IMR-90 (cell line): ENCODE data around the gene TRAF1. TPM values are rescaled to one million over a fixed set of nuclear protein-coding genes. Genes with fewer than 3 reads are reported as not detected.

Experiments
- ATAC-seq: fragments of 200-7000 bp; cut with Tn5 transposase; 2 replicates; pipeline ENCODE4 v1.9.1; 2020; ENCODE audit warnings: low read depth, mild to moderate bottlenecking, moderate library complexity
- BruUV-seq: library from RNA; stranded (reverse); fragments of 400-500 nt; replicated peaks from 2 replicates; lab custom pipeline; 2021; lab: Mats Ljungman, UMichigan
- CTCF ChIA-PET: fragments of 300-600 bp; formaldehyde crosslinking; extraction: SDS; loops from one replicate; lab custom pipeline; 2021; ENCODE audit warnings: antibody characterized with exemption; lab: Yijun Ruan, JAX
- POLR2A ChIA-PET: fragments of 300-600 bp; sonication (Branson Sonifier 250); formaldehyde crosslinking; loops from one replicate; lab custom pipeline; 2022; ENCODE audit warnings: antibody characterized with exemption; ENCODE audit not compliant: unreplicated experiment; lab: Charles Lee
- DNase-seq: peaks from one replicate; pipeline ENCODE4 v3.0.0; 2013
- H2AFZ ChIP-seq: replicated peaks from 2 replicates; pipeline ENCODE3; 2013; ENCODE audit warnings: low read length, mild to moderate bottlenecking; ENCODE audit not compliant: poor library complexity
- H2AK5ac ChIP-seq: 2 replicates; pipeline ENCODE4 v1.6.1; 2013; ENCODE audit warnings: low read depth, low read length, inconsistent platforms
- H2AK9ac ChIP-seq: replicated peaks from 2 replicates; pipeline ENCODE3; 2013; ENCODE audit warnings: mild to moderate bottlenecking, low read depth, low read length, moderate library complexity; ENCODE audit not compliant: poor library complexity
- H2BK120ac ChIP-seq: 2 replicates; pipeline ENCODE4 v1.6.1; 2013; ENCODE audit warnings: low read depth, low read length, inconsistent platforms
- H2BK15ac ChIP-seq: 3 replicates; pipeline ENCODE4 v1.6.1; 2013; ENCODE audit warnings: low read depth, low read length, inconsistent platforms
- H2BK20ac ChIP-seq: 2 replicates; pipeline ENCODE4 v1.6.1; 2013; ENCODE audit warnings: low read depth, mild to moderate bottlenecking, inconsistent platforms, low read length, moderate library complexity
- H2BK5ac ChIP-seq: 2 replicates; pipeline ENCODE4 v1.6.1; 2013; ENCODE audit warnings: mild to moderate bottlenecking, low read depth, low read length, inconsistent platforms; ENCODE audit not compliant: poor library complexity, severe bottlenecking
- H3K14ac ChIP-seq: replicated peaks from 2 replicates; pipeline ENCODE4 v1.6.1; 2013; ENCODE audit warnings: low read depth, low read length, inconsistent platforms
- H3K18ac ChIP-seq: 2 replicates; pipeline ENCODE4 v1.6.1; 2013; ENCODE audit warnings: low read depth, low read length, control low read depth
- H3K23ac ChIP-seq: 2 replicates; pipeline ENCODE4 v1.6.1; 2013; ENCODE audit warnings: low read depth, low read length, inconsistent platforms
- H3K27ac ChIP-seq: 2 replicates; pipeline ENCODE4 v1.5.1; 2013; ENCODE audit warnings: mild to moderate bottlenecking, control low read depth, low read length; ENCODE audit not compliant: insufficient read depth
- H3K27me3 ChIP-seq: 2 replicates; pipeline ENCODE4 v1.6.1; 2013; ENCODE audit warnings: low read length; ENCODE audit not compliant: control insufficient read depth, insufficient read depth
- H3K36me3 ChIP-seq: 2 replicates; pipeline ENCODE4 v1.6.1; 2013; ENCODE audit warnings: low read length, mixed read lengths; ENCODE audit not compliant: control insufficient read depth, insufficient read depth
- H3K4ac ChIP-seq: 2 replicates; pipeline ENCODE4 v1.6.1; 2013; ENCODE audit warnings: low read depth, low read length, inconsistent platforms
- H3K4me1 ChIP-seq: 2 replicates; pipeline ENCODE4 v1.6.1; 2013; ENCODE audit warnings: low read length, mixed read lengths; ENCODE audit not compliant: control insufficient read depth, insufficient read depth
- H3K4me2 ChIP-seq: 2 replicates; pipeline ENCODE4 v1.6.1; 2013; ENCODE audit warnings: low read depth, mild to moderate bottlenecking, control low read depth, low read length, moderate library complexity
- H3K4me3 ChIP-seq: 2 replicates; pipeline ENCODE4 v1.5.1; 2013; ENCODE audit warnings: low read depth, mild to moderate bottlenecking, control low read depth, low read length, moderate library complexity; ENCODE audit not compliant: insufficient read depth
- H3K56ac ChIP-seq: 2 replicates; pipeline ENCODE4 v1.6.1; 2013; ENCODE audit warnings: low read length, inconsistent platforms; ENCODE audit not compliant: insufficient read depth; ENCODE audit errors: extremely low read depth
- H3K79me1 ChIP-seq, 2 experiments: 2 replicates each; pipeline ENCODE4 v1.6.1; 2013; ENCODE audit warnings: low read length in 2 of 2, inconsistent platforms in 1 of 2, low read depth in 1 of 2
- H3K9ac ChIP-seq: 2 replicates; pipeline ENCODE4 v1.6.1; 2013; ENCODE audit warnings: low read depth, low read length, control low read depth
- H3K9me1 ChIP-seq: 2 replicates; pipeline ENCODE4 v1.6.1; 2013; ENCODE audit warnings: low read length, inconsistent platforms; ENCODE audit not compliant: insufficient read depth
- H3K9me3 ChIP-seq: 2 replicates; pipeline ENCODE4 v1.6.1; 2013; ENCODE audit warnings: low read length; ENCODE audit not compliant: control insufficient read depth, insufficient read depth
- H4K20me1 ChIP-seq: 2 replicates; pipeline ENCODE4 v1.6.1; 2013; ENCODE audit warnings: low read length, inconsistent platforms; ENCODE audit not compliant: insufficient read depth
- H4K5ac ChIP-seq: 2 replicates; pipeline ENCODE4 v1.6.1; 2013; ENCODE audit warnings: mild to moderate bottlenecking, low read depth, low read length, control low read depth
- H4K8ac ChIP-seq, 2 experiments: 2 replicates each; pipeline ENCODE4 v1.6.1; 2013; ENCODE audit warnings: low read depth in 2 of 2, low read length in 2 of 2, control low read depth in 1 of 2, inconsistent platforms in 1 of 2
- H4K91ac ChIP-seq: 2 replicates; pipeline ENCODE4 v1.6.1; 2013; ENCODE audit warnings: low read depth, low read length, inconsistent platforms; ENCODE audit not compliant: insufficient read depth
- BHLHE40 ChIP-seq: fragments of 150-350 bp; IDR thresholded peaks from 2 replicates; pipeline ENCODE4 v1.6.1; 2016; ENCODE audit warnings: mild to moderate bottlenecking, low read depth, low read length
- CEBPB ChIP-seq: IDR thresholded peaks from 2 replicates; pipeline ENCODE4 v1.6.1; 2012; ENCODE audit warnings: low read depth, low read length, improper control_type of control experiment
- CHD1 ChIP-seq: IDR thresholded peaks from 2 replicates; pipeline ENCODE4 v1.6.1; 2012; ENCODE audit warnings: low read depth, low read length, improper control_type of control experiment
- FOS ChIP-seq: fragments of 150-350 bp; IDR thresholded peaks from 2 replicates; pipeline ENCODE4 v1.6.1; 2016; ENCODE audit warnings: low read depth, low read length
- MAFK ChIP-seq: IDR thresholded peaks from 2 replicates; pipeline ENCODE4 v1.6.1; 2012; ENCODE audit warnings: low read depth, low read length, improper control_type of control experiment
- MAZ ChIP-seq: IDR thresholded peaks from 2 replicates; pipeline ENCODE4 v1.6.1; 2012; ENCODE audit warnings: low read depth, mild to moderate bottlenecking, low read length, improper control_type of control experiment, moderate library complexity, borderline replicate concordance
- MXI1 ChIP-seq: IDR thresholded peaks from 2 replicates; pipeline ENCODE4 v1.6.1; 2012; ENCODE audit warnings: low read depth, mild to moderate bottlenecking, low read length, moderate library complexity, borderline replicate concordance
- NFE2L2 ChIP-seq: fragments of 150-350 bp; IDR thresholded peaks from 2 replicates; pipeline ENCODE4 v1.6.1; 2016; ENCODE audit warnings: low read depth, mild to moderate bottlenecking, low read length
- POLR2A ChIP-seq: IDR thresholded peaks from 2 replicates; pipeline ENCODE4 v1.6.1; 2012; ENCODE audit warnings: mild to moderate bottlenecking, low read depth, low read length
- RAD21 ChIP-seq: IDR thresholded peaks from 2 replicates; pipeline ENCODE4 v1.6.1; 2012; ENCODE audit warnings: low read length, improper control_type of control experiment
- RCOR1 ChIP-seq: IDR thresholded peaks from 2 replicates; pipeline ENCODE4 v1.6.1; 2012; ENCODE audit warnings: mild to moderate bottlenecking, low read length, improper control_type of control experiment; ENCODE audit not compliant: insufficient replicate concordance
- RFX5 ChIP-seq: IDR thresholded peaks from 2 replicates; pipeline ENCODE4 v1.8.0; 2012; ENCODE audit warnings: low read depth, mild to moderate bottlenecking, low read length, moderate library complexity
- SMC3 ChIP-seq: fragments of 150-350 bp; IDR thresholded peaks from 2 replicates; pipeline ENCODE4 v1.6.1; 2016; ENCODE audit warnings: low read depth, mild to moderate bottlenecking, antibody characterized with exemption, low read length, moderate library complexity
- WGBS, 2 experiments: methylation state at CpG; one replicate each; pipeline versions ENCODE4 v1.1.5 to v1.1.7; 2013; ENCODE audit warnings: missing lambda C conversion rate in 2 of 2; ENCODE audit not compliant: insufficient read length in 1 of 2; ENCODE audit errors: extremely low coverage in 2 of 2; 5-methylcytosine and 5-hydroxymethylcytosine counted together
- dilution Hi-C: fragments of 300-500 bp; cut with HindIII; formaldehyde crosslinking; loops from one replicate; pipeline ENCODE4 v1.14.3; 2018; ENCODE audit warnings: low sequenced_read_pairs; ENCODE audit not compliant: unreplicated experiment
- in situ Hi-C: fragments of 300-500 bp; cut with MboI; formaldehyde crosslinking; loops from 3 replicates; pipeline ENCODE4 v1.14.3; 2019; ENCODE audit warnings: low sequenced_read_pairs, inconsistent platforms, mixed read lengths
- intact Hi-C: fragments of 100-400 bp; cut with micrococcal nuclease; formaldehyde crosslinking; loops from 2 replicates; pipeline ENCODE4 v1.10.0; 2022
- polyA plus RNA-seq, 3 experiments: library from polyadenylated mRNA; depleted of rRNA; stranded (reverse); fragments of >200 nt; gene quantifications; 2 replicates each; pipeline ENCODE4 v1.2.3, GENCODE V29; 2012; ENCODE audit warnings: low replicate concordance in 1 of 3
- total RNA-seq: library from RNA; depleted of rRNA; stranded (reverse); fragments of >200 nt; gene quantifications from 2 replicates; pipeline ENCODE4 v1.2.3, GENCODE V29; 2012
- TF ChIP-seq, protein P1 (sequence below): conservative IDR thresholded peaks from 2 replicates; pipeline ENCODE4 v1.5.1; 2012; ENCODE audit warnings: mild to moderate bottlenecking, low read depth, low read length, improper control_type of control experiment
- TF ChIP-seq, protein P2 (sequence below): fragments of 150-350 bp; IDR thresholded peaks from 2 replicates; pipeline ENCODE4 v1.6.1; 2016; ENCODE audit warnings: low read depth, mild to moderate bottlenecking, low read length, moderate library complexity, borderline replicate concordance
- TF ChIP-seq, protein P3 (sequence below): fragments of 150-350 bp; IDR thresholded peaks from 2 replicates; pipeline ENCODE4 v1.6.1; 2017; ENCODE audit warnings: mild to moderate bottlenecking, antibody characterized with exemption, low read length, low read depth

TRAF1 gene
- total and polyA plus RNA-seq, 2 of the 4 experiments (the other 2 are of a cell fraction): 3.9 to 4.1 TPM

GRCh38 chr9:120914396-120914795 lies 12.2 kb downstream of the TRAF1 start:
- no peak overlapping the region for H4K8ac ChIP-seq
- WGBS, 2 experiments: 79% methylated on average over 3 of the region's 3 CpGs; no CpG with 5 or more reads in 1 of the 2 experiments
- no peak overlapping the region for H2BK120ac ChIP-seq
- H3K9me3 ChIP-seq: 0 out of 2 replicates have a peak, but pooled peaks cover 2% of the 10 kb centered on the region
- no peak overlapping the region for H3K56ac ChIP-seq
- H2AK9ac ChIP-seq: no peak overlapping the region
- H3K4me1 ChIP-seq: peaks cover 9% of the 10 kb centered on the region
- H3K18ac ChIP-seq: no peak overlapping the region
- BruUV-seq: no TSS peak
- no peak overlapping the region for H3K9ac ChIP-seq
- TF ChIP-seq RFX5 (no peak), SMC3 (no peak), MAFK (no peak), FOS (no peak), RAD21 (no peak), NFE2L2 (no peak), CEBPB (no peak), BHLHE40 (no peak), CHD1 (no peak), RCOR1 (no peak), POLR2A (no peak), MAZ (no peak), MXI1 (no peak)
- TF ChIP-seq, protein P1, sequence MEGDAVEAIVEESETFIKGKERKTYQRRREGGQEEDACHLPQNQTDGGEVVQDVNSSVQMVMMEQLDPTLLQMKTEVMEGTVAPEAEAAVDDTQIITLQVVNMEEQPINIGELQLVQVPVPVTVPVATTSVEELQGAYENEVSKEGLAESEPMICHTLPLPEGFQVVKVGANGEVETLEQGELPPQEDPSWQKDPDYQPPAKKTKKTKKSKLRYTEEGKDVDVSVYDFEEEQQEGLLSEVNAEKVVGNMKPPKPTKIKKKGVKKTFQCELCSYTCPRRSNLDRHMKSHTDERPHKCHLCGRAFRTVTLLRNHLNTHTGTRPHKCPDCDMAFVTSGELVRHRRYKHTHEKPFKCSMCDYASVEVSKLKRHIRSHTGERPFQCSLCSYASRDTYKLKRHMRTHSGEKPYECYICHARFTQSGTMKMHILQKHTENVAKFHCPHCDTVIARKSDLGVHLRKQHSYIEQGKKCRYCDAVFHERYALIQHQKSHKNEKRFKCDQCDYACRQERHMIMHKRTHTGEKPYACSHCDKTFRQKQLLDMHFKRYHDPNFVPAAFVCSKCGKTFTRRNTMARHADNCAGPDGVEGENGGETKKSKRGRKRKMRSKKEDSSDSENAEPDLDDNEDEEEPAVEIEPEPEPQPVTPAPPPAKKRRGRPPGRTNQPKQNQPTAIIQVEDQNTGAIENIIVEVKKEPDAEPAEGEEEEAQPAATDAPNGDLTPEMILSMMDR: no peak
- TF ChIP-seq, protein P2, sequence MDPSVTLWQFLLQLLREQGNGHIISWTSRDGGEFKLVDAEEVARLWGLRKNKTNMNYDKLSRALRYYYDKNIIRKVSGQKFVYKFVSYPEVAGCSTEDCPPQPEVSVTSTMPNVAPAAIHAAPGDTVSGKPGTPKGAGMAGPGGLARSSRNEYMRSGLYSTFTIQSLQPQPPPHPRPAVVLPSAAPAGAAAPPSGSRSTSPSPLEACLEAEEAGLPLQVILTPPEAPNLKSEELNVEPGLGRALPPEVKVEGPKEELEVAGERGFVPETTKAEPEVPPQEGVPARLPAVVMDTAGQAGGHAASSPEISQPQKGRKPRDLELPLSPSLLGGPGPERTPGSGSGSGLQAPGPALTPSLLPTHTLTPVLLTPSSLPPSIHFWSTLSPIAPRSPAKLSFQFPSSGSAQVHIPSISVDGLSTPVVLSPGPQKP: no peak
- TF ChIP-seq, protein P3, sequence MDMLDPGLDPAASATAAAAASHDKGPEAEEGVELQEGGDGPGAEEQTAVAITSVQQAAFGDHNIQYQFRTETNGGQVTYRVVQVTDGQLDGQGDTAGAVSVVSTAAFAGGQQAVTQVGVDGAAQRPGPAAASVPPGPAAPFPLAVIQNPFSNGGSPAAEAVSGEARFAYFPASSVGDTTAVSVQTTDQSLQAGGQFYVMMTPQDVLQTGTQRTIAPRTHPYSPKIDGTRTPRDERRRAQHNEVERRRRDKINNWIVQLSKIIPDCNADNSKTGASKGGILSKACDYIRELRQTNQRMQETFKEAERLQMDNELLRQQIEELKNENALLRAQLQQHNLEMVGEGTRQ: no peak
- H3K36me3 ChIP-seq: peaks cover 4% of the 10 kb centered on the region; the same call in 1 of the 2 replicates
- H2AK5ac ChIP-seq: no peak overlapping the region
- no peak overlapping the region for H3K14ac ChIP-seq
- no peak overlapping the region for H2AFZ ChIP-seq
- H3K79me1 ChIP-seq: peaks cover 0 to 12% of the 10 kb centered on the region in 2 experiments; a peak in 2 of 4 replicates
- ChIA-PET CTCF (no interaction called here), POLR2A (no interaction called here)
- peaks cover 21% of the 10 kb centered on the region for H3K9me1 ChIP-seq
- no peaks in the 10 kb centered on the region for H4K20me1 ChIP-seq
- H2BK5ac ChIP-seq: no peak overlapping the region
- no peak overlapping the region for H3K23ac ChIP-seq
- H2BK15ac ChIP-seq: no peak overlapping the region
- no peaks in the 10 kb centered on the region for H3K27me3 ChIP-seq
- in situ Hi-C loops: no loop called here
- DNase-seq (no peak), ATAC-seq (no peak)
- dilution Hi-C loops: no loop called here
- no peak overlapping the region for H3K4me3 ChIP-seq
- H2BK20ac ChIP-seq: no peak overlapping the region
- intact Hi-C loops: no loop called here
- no peak overlapping the region for H3K4ac ChIP-seq
- H3K27ac ChIP-seq: no peak overlapping the region
- no peak overlapping the region for H4K5ac ChIP-seq
- no peak overlapping the region for H4K91ac ChIP-seq
- no peak overlapping the region for H3K4me2 ChIP-seq
